ENCODE data around the gene JMY. TPM values are rescaled to one million over a fixed set of nuclear protein-coding genes. Genes with fewer than 3 reads are reported as not detected.

The JMY gene
- total and polyA plus RNA-seq, 2 of the 8 experiments (the other 6 are each of a cell fraction or from before 2014, with no cell fraction given): 2.8 to 13.9 TPM

DNA sequence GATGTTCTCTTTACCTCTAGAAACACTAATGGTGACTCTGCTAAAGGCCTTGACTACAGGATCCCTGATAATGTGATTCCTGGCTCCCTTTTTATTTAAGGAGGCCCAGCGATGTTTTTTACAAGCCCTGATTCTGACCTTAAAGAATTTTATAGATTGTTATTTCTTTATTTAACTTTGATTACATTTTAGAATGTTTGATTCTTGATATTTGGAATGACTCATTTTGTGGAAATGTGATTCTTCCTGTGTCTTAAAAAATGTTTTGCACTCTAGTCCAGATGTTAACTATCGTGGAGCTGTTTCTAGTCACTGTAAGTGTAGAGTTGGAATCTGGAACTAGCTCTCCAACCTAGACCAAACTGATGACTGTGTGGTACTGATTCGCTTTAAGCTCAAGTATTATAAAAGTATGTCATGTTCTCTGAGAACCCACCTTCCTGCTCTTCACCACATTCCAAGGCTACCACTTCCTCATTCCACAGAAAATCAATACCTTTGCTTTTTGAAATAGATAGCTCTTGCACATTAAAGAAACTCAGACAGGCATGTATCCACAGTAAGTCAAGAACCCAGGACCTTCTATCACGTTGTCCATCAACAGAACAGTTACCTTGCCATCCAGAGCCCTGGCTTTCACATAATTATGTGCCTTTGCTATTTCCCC is 65.2 kb downstream of the JMY start (continued):
- TF ChIP-seq, protein P1, sequence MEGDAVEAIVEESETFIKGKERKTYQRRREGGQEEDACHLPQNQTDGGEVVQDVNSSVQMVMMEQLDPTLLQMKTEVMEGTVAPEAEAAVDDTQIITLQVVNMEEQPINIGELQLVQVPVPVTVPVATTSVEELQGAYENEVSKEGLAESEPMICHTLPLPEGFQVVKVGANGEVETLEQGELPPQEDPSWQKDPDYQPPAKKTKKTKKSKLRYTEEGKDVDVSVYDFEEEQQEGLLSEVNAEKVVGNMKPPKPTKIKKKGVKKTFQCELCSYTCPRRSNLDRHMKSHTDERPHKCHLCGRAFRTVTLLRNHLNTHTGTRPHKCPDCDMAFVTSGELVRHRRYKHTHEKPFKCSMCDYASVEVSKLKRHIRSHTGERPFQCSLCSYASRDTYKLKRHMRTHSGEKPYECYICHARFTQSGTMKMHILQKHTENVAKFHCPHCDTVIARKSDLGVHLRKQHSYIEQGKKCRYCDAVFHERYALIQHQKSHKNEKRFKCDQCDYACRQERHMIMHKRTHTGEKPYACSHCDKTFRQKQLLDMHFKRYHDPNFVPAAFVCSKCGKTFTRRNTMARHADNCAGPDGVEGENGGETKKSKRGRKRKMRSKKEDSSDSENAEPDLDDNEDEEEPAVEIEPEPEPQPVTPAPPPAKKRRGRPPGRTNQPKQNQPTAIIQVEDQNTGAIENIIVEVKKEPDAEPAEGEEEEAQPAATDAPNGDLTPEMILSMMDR (IDR thresholded peaks at IDR 0.05; ENCODE audit: control extremely low read depth in 1 of 3, insufficient read depth in 1 of 3, low read depth in 1 of 3, low read length in 3 of 3): no peak
- TF ChIP-seq CBX8 (IDR thresholded peaks at IDR 0.05; ENCODE audit: borderline replicate concordance, low read depth, low read length): no peak
- TF ChIP-seq KDM5A (IDR thresholded peaks at IDR 0.05; ENCODE audit: low read length): no peak
- no peak for TF ChIP-seq NRF1 (IDR thresholded peaks at IDR 0.05; ENCODE audit: low read depth, low read length)
- TF ChIP-seq GTF2F1 (IDR thresholded peaks at IDR 0.05; ENCODE audit: borderline replicate concordance, low read depth, low read length): no peak
- TF ChIP-seq EZH2 (IDR thresholded peaks at IDR 0.05; ENCODE audit: low read depth, low read length, severe bottlenecking): no peak
- TF ChIP-seq, protein P2, sequence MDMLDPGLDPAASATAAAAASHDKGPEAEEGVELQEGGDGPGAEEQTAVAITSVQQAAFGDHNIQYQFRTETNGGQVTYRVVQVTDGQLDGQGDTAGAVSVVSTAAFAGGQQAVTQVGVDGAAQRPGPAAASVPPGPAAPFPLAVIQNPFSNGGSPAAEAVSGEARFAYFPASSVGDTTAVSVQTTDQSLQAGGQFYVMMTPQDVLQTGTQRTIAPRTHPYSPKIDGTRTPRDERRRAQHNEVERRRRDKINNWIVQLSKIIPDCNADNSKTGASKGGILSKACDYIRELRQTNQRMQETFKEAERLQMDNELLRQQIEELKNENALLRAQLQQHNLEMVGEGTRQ (IDR thresholded peaks at IDR 0.05; ENCODE audit: low read length): no peak
- no peak for TF ChIP-seq HDAC6 (IDR thresholded peaks at IDR 0.05; ENCODE audit: low read depth, low read length)
